HL-60 (cell line): ENCODE data around the gene IVD.

ENCODE experiments used
- CTCF ChIP-seq: IDR thresholded peaks from one replicate; pipeline ENCODE4 v1.5.1; 2011; ENCODE audit warnings: low read length, control low read depth, inconsistent platforms; ENCODE audit not compliant: insufficient read depth
- REST ChIP-seq: IDR thresholded peaks from 2 replicates; pipeline ENCODE4 v1.6.1; 2012; ENCODE audit warnings: low read depth; ENCODE audit not compliant: insufficient replicate concordance

GRCh38 chr15:40413036-40413435, 7.4 kb downstream of the IVD start:
- no peak for TF ChIP-seq CTCF
- TF ChIP-seq REST = peak; percentile 78
